AG04449 (cell line): ENCODE data around the gene TGFBI.

Experiments used
- CTCF ChIA-PET: fragments of 350-600 bp; formaldehyde crosslinking; extraction: SDS; loops from one replicate; lab custom pipeline; 2021; ENCODE audit warnings: antibody characterized with exemption; lab: Yijun Ruan, JAX
- POLR2A ChIA-PET: fragments of 400-600, 350-600 bp; formaldehyde crosslinking; extraction: SDS; loops from one replicate; lab custom pipeline; 2020; ENCODE audit warnings: antibody characterized with exemption, inconsistent platforms; lab: Yijun Ruan, JAX
- DNase-seq: peaks from one replicate; pipeline ENCODE4 v3.0.0-alpha.2; 2010; ENCODE audit warnings: low read depth, low spot score
- H3K4me3 ChIP-seq: 2 replicates; pipeline ENCODE4 v1.5.1; 2011; ENCODE audit warnings: low read depth, mild to moderate bottlenecking, control low read depth, low read length
- TF ChIP-seq, protein P1 (sequence below): IDR thresholded peaks from one replicate; pipeline ENCODE4 v1.5.1; 2011; ENCODE audit warnings: mild to moderate bottlenecking, moderate library complexity, low read length, control low read depth, inconsistent platforms; ENCODE audit not compliant: insufficient read depth; ENCODE audit errors: missing control alignments

Gene TGFBI

GRCh38 chr5:136094913-136095641, 66.3 kb downstream of the TGFBI start:
- ChIA-PET POLR2A (no interaction called here), CTCF (interaction anchor here (3.1 kb wide), 1 partner anchor 13 kb away, joined by 14 read pairs; no protein-coding TSS in a partner anchor)
- H3K4me3 ChIP-seq = no peak overlapping the region
- DNase-seq = no peak
- TF ChIP-seq, protein P1, sequence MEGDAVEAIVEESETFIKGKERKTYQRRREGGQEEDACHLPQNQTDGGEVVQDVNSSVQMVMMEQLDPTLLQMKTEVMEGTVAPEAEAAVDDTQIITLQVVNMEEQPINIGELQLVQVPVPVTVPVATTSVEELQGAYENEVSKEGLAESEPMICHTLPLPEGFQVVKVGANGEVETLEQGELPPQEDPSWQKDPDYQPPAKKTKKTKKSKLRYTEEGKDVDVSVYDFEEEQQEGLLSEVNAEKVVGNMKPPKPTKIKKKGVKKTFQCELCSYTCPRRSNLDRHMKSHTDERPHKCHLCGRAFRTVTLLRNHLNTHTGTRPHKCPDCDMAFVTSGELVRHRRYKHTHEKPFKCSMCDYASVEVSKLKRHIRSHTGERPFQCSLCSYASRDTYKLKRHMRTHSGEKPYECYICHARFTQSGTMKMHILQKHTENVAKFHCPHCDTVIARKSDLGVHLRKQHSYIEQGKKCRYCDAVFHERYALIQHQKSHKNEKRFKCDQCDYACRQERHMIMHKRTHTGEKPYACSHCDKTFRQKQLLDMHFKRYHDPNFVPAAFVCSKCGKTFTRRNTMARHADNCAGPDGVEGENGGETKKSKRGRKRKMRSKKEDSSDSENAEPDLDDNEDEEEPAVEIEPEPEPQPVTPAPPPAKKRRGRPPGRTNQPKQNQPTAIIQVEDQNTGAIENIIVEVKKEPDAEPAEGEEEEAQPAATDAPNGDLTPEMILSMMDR = no peak

DNA sequence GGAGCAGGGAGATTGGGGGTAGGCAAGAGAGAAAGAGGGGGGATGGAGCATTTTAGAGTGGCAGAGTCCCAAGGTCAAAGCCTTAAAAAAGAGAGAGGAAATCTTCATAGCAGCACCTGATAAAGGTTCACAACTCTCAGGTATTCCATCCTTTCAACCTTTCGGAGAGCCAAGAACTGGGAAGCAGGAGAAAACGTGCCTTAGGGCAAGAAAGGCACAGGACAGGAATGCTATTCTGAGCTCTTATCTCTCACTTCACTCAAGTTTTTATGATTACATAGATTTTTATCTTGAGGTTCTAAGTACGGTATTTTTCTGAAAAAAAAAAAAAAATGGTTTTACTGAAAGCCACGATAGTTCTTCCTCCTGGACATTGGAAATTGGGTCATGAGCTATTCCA, 69.4 kb downstream of the TGFBI start:
- no peak overlapping the region for H3K4me3 ChIP-seq
- no peak for DNase-seq
- ChIA-PET POLR2A (no interaction called here), CTCF (interaction anchor here (4.8 kb wide), 1 partner anchor 15 kb away, joined by 31 read pairs; no protein-coding TSS in a partner anchor)
- TF ChIP-seq, protein P1 = no peak

DNA sequence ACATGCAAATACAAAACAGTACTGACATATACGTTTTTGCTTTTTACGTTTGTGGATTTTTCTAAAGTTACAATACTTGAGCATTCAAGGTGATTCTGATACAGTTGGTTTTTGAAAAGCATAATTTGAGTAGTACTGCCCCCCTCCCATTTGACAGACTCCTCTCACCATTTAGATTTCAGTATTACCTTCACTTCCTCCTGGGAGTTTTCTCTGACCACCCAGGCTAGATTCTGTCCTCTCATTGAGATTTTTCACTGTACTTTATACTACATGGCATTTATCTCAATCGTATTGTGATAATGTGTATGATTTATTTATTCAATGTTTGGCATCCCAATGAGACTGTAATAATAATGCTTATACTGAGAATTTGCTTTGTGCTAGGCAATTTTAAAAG, 71.1 kb downstream of the TGFBI start:
- ChIA-PET POLR2A (no interaction called here), CTCF (interaction anchor here (2.0 to 4.8 kb wide), 2 partner anchors 12 to 17 kb away, joined by 6 to 31 read pairs; no protein-coding TSS in a partner anchor)
- DNase-seq = no peak
- TF ChIP-seq, protein P1 = no peak
- H3K4me3 ChIP-seq = no peak overlapping the region

- ChIA-PET CTCF (interaction anchor here (0.6 to 4.8 kb wide), 3 partner anchors 10 to 19 kb away, joined by 3 to 31 read pairs (median 9); no protein-coding TSS in a partner anchor), POLR2A (no interaction called here)
- no peak for DNase-seq
- no peak overlapping the region for H3K4me3 ChIP-seq
- TF ChIP-seq, protein P1 = no peak
These were observed 73.1 kb downstream of the TGFBI start for GRCh38 chr5:136101884-136102283.

GRCh38 chr5:136103118-136103517, 74.3 kb downstream of the TGFBI start:
- no peak overlapping the region for H3K4me3 ChIP-seq
- TF ChIP-seq, protein P1 = no peak
- ChIA-PET CTCF (interaction anchor here (0.6 to 2.2 kb wide), 3 partner anchors 21 to 269 kb away, joined by 3 to 9 read pairs (median 3); no protein-coding TSS in a partner anchor), POLR2A (no interaction called here)
- no peak for DNase-seq

- POLR2A ChIA-PET = no interaction called here
- CTCF ChIA-PET = interaction anchor here (0.7 to 2.2 kb wide), 5 partner anchors 15 to 217 kb away, joined by 3 to 9 read pairs (median 3); no protein-coding TSS in a partner anchor
- TF ChIP-seq, protein P1 = no peak
- H3K4me3 ChIP-seq = no peak overlapping the region
- DNase-seq = no peak
These were observed 75.6 kb downstream of the TGFBI start for GRCh38 chr5:136104306-136104965.
